HG03175 (cell line): ENCODE data around the gene KRTAP10-12.

Source experiments
- ATAC-seq: cut with Tn5 transposase; IDR thresholded peaks from one replicate; pipeline ENCODE4 v1.9.1; 2021; ENCODE audit warnings: mild to moderate bottlenecking, moderate library complexity; ENCODE audit not compliant: unreplicated experiment

The KRTAP10-12 gene

GRCh38 chr21:44730951-44731579, 34.1 kb downstream of the KRTAP10-12 start:
- ATAC-seq, result no peak

- no peak for ATAC-seq
Observed at GRCh38 chr21:44732263-44732662, 35.3 kb downstream of the KRTAP10-12 start.

GRCh38 chr21:44732956-44733355, 36.0 kb downstream of the KRTAP10-12 start:
- ATAC-seq, result no peak

GRCh38 chr21:44734026-44734745, 37.2 kb downstream of the KRTAP10-12 start:
- ATAC-seq, result no peak

- no peak for ATAC-seq
Observed at GRCh38 chr21:44734841-44735240, 37.9 kb downstream of the KRTAP10-12 start.

GRCh38 chr21:44735821-44736220, 38.8 kb downstream of the KRTAP10-12 start:
- no peak for ATAC-seq

GRCh38 chr21:44736291-44737004, 39.5 kb downstream of the KRTAP10-12 start:
- ATAC-seq, result no peak

- no peak for ATAC-seq
Observed at GRCh38 chr21:44737706-44738354, 40.9 kb downstream of the KRTAP10-12 start.

GRCh38 chr21:44738621-44739020, 41.6 kb downstream of the KRTAP10-12 start:
- ATAC-seq, result no peak

- ATAC-seq, result no peak
Observed at GRCh38 chr21:44739316-44739715, 42.3 kb downstream of the KRTAP10-12 start.

GRCh38 chr21:44740742-44741141, 43.8 kb downstream of the KRTAP10-12 start:
- no peak for ATAC-seq

- ATAC-seq, result no peak
Observed at GRCh38 chr21:44741921-44742320, 44.9 kb downstream of the KRTAP10-12 start.

GRCh38 chr21:44742418-44743153, 45.6 kb downstream of the KRTAP10-12 start:
- ATAC-seq, result no peak
